ENCODE results near the gene ABCA7. TPM values are rescaled to one million over a fixed set of nuclear protein-coding genes. Genes with fewer than 3 reads are reported as not detected.
A peak's percentile ranks its signal among the peaks of the same experiment; 100 is the strongest.

ABCA7 gene
- total and polyA plus RNA-seq, 2 of the 13 experiments (the other 11 are each of a cell fraction or from before 2014, with no cell fraction given): 4.4 to 32.4 TPM

- peak; percentile 78 for TF ChIP-seq UBTF (CRISPR knock-in tag; IDR thresholded peaks at IDR 0.05)
- TF ChIP-seq, protein P1, sequence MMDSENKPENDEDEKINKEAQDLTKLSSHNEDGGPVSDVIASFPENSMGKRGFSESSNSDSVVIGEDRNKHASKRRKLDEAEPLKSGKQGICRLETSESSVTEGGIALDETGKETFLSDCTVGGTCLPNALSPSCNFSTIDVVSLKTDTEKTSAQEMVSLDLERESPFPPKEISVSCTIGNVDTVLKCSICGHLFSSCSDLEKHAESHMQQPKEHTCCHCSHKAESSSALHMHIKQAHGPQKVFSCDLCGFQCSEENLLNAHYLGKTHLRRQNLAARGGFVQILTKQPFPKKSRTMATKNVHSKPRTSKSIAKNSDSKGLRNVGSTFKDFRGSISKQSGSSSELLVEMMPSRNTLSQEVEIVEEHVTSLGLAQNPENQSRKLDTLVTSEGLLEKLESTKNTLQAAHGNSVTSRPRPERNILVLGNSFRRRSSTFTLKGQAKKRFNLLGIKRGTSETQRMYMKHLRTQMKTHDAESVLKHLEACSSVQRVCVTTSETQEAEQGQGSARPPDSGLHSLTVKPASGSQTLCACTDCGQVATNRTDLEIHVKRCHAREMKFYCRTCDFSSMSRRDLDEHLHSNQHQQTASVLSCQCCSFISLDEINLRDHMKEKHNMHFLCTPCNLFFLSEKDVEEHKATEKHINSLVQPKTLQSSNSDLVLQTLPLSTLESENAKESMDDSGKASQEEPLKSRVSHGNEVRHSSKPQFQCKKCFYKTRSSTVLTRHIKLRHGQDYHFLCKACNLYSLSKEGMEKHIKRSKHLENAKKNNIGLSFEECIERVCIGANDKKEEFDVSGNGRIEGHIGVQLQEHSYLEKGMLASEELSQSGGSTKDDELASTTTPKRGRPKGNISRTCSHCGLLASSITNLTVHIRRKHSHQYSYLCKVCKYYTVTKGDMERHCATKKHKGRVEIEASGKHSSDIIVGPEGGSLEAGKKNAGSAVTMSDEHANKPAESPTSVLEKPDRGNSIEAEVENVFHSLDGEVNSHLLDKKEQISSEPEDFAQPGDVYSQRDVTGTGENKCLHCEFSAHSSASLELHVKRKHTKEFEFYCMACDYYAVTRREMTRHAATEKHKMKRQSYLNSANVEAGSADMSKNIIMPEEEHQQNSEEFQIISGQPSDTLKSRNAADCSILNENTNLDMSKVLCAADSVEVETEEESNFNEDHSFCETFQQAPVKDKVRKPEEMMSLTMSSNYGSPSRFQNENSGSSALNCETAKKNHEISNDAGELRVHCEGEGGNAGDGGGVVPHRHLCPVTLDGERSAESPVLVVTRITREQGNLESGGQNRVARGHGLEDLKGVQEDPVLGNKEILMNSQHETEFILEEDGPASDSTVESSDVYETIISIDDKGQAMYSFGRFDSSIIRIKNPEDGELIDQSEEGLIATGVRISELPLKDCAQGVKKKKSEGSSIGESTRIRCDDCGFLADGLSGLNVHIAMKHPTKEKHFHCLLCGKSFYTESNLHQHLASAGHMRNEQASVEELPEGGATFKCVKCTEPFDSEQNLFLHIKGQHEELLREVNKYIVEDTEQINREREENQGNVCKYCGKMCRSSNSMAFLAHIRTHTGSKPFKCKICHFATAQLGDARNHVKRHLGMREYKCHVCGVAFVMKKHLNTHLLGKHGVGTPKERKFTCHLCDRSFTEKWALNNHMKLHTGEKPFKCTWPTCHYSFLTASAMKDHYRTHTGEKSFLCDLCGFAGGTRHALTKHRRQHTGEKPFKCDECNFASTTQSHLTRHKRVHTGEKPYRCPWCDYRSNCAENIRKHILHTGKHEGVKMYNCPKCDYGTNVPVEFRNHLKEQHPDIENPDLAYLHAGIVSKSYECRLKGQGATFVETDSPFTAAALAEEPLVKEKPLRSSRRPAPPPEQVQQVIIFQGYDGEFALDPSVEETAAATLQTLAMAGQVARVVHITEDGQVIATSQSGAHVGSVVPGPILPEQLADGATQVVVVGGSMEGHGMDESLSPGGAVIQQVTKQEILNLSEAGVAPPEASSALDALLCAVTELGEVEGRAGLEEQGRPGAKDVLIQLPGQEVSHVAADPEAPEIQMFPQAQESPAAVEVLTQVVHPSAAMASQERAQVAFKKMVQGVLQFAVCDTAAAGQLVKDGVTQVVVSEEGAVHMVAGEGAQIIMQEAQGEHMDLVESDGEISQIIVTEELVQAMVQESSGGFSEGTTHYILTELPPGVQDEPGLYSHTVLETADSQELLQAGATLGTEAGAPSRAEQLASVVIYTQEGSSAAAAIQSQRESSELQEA (CRISPR knock-in tag; IDR thresholded peaks at IDR 0.05; ENCODE audit: not compliant biosample characterization): peak; percentile 52
- 0 out of 2 replicates have a peak, but pooled peaks have one; percentile 73 for TF ChIP-seq ZNF589 (CRISPR knock-in tag; conservative IDR thresholded peaks at IDR 0.05)
- peak; percentile 86; the same call in 1 of the 2 replicates for TF ChIP-seq ZNF724P (CRISPR knock-in tag; IDR thresholded peaks at IDR 0.05; ENCODE audit: borderline replicate concordance)
- 0 out of 2 replicates have a peak, but pooled peaks have one; percentile 28 for TF ChIP-seq ZBTB46 (CRISPR knock-in tag; IDR thresholded peaks at IDR 0.05; ENCODE audit: borderline replicate concordance)
- TF ChIP-seq PAF1 (CRISPR knock-in tag; IDR thresholded peaks at IDR 0.05): no peak; the same call in 1 of the 2 replicates
- peak; percentile 88 for TF ChIP-seq ZNF709 (CRISPR knock-in tag; IDR thresholded peaks at IDR 0.05)
- TF ChIP-seq AFF4 (CRISPR knock-in tag; IDR thresholded peaks at IDR 0.05): no peak
Observed at GRCh38 chr19:1050989-1051788, 11.3 kb downstream of the ABCA7 start (continued).

All from HepG2 (cell line).